Pons (tissue), 1 donor: ENCODE data around the gene FBRSL1.
"Not testable (repeated sequence)": the region's sequence is repeated elsewhere in the genome, so short reads cannot be mapped to it uniquely, and the experiment has no call there.

Experiments
- DNase-seq: peaks from one replicate; pipeline ENCODE4 v3.0.0-alpha.2; 2016; ENCODE audit warnings: low spot score

The FBRSL1 gene

DNA sequence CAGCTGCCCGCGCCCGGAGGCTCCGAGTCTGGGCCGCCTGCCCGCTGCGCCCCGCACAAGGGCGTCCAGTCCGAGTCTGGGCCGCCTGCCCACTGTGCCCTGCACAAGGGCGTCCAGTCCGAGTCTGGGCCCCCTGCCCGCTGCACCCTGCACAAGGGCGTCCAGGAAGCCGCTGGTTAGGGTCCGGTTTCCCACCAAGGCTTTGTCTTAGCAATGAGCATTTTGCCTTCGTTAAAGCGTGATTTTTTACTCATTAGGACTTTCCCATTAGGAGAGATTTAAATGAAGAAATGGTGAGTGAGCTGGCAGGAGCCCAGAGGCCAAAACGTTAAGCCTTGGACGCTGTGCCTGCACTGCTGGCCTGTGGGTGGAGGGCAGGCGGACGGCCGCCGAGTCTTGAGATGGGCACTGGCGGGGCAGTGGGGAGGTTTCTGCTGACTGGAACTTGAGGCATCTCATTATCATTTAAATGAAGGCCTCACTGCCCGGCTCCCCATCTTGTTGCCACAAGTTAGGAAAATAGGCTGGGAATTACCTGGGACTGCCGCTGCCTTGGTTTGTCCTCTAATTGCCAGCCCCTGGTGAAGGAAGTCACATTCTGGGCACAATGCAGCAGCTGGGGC lies 36.0 kb downstream of the FBRSL1 start:
- DNase-seq, result peak; percentile 92

DNA sequence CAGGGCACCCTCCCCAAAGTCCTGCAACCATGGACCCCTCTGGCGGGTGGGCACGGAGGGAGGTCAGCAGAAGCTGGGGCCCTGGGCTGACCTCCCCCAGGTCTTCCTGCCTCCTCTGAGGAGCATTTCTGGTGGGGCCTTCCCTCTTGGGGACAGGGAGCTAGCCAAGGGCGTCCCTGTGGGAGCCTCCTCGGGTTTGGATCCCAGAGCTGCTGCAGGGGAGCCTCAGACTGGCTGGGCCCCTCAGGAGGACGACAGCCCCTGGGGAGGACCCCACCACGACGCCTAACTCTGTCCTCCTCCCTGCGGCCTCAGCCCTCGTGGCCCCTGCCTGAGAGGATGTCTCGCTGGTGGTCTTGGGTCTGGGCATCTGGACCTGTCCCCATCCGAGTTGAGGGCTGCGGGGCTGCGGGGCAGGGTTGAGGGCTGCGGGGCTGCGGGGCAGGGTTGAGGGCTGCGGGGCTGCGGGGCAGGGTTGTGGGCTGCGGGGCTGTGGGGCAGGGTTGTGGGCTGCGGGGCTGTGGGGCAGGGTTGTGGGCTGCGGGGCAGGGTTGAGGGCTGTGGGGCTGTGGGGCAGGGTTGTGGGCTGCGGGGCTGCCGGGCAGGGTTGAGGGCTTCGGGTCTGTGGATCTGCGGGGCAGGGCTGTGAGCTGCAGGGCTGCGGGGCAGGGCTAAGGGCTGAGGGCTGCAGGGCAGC lies 37.4 kb downstream of the FBRSL1 start:
- no peak for DNase-seq

DNA sequence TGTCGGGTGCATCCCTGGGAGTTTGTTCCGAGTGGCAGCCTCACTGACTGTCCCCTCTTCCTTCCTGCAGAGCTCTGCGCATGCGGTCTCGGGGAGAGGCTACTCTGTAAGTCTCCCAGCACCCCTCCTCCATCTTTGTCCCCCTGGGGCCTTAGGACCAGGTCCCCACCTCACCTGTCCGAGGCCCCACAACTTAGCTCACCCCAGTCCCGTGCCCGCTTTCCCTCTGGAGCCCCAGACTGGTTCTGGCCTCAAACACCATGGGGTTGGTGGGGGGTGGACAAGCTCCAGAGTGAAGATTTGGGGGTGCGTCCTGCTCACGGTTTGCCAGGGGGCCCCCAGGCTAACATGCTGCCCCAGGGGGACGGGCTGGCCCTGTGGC lies 37.9 kb downstream of the FBRSL1 start:
- no peak for DNase-seq

DNA sequence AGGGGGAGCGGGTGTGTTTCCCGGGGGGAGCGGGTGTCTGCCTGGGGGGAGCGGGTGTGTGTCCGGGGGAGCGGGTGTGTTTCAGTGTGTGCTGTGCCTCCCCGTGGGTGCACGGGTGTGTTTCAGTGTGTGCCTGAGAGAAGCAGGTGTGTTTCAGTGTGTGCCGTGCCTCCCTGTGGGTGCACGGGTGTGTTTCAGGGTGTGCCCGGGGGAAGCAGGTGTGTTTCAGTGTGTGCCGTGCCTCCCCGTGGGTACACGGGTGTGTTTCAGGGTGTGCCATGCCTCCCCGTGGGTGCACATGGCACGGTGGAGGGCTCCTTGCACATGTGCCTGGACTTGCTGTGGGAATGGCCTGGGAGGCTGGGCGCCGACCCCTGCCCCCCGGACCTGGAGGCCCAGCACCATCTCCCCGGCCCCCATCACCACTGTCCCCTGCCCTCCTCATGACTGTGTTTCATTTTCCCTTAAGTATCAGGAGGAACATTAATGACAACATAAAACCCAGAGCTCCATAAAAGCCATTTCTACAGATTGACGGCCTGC lies 38.7 kb downstream of the FBRSL1 start:
- no peak for DNase-seq

DNA sequence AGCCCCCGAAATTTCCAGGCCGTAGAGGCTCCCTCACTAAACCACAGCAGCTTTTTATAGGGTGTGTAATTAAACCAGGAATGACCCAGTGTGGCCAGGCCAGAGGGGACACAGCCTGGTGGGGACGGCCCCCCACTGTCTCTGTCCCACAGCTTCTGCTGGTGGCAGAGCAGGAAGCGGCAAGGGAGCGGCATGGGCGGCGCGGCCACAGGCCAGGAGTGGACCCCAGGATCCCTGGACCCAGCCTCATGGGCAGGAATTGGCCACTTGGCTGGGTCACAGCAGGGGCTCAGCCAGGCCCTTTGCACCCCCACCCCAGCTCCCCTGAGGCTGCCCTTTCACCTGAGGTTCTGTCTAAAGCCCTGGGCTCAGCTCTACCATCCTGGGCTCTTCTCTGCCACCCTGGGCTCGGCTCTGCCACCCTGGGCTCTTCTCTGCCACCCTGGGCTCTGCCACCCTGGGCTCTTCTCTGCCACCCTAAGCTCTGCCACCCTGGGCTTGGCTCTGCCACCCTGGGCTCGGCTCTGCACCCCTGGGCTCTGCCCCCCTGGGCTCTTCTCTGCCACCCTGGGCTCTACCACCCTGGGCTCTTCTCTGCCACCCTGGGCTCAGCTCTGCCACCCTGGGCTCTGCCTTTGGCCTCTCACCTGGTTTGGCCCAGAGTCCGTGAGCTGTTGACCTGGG lies 39.3 kb downstream of the FBRSL1 start:
- DNase-seq, result no peak

DNA sequence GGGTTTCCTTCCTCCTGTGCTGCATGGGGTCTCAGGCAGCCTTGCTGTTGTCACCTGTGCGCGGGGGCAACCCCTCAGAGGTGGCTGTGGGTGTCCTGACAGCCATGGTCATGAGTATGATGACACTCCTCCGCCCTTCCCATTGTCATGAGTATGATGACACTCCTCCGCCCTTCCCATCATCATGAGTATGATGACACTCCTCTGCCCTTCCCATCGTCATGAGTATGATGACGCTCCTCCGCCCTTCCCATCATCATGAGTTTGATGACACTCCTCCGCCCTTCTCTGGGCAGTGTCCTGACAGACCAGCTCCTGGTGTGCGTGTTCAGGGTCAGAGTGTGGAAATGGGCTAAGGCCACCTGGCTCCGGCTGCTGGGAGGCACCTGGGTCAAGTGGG lies 40.0 kb downstream of the FBRSL1 start:
- no peak for DNase-seq

DNA sequence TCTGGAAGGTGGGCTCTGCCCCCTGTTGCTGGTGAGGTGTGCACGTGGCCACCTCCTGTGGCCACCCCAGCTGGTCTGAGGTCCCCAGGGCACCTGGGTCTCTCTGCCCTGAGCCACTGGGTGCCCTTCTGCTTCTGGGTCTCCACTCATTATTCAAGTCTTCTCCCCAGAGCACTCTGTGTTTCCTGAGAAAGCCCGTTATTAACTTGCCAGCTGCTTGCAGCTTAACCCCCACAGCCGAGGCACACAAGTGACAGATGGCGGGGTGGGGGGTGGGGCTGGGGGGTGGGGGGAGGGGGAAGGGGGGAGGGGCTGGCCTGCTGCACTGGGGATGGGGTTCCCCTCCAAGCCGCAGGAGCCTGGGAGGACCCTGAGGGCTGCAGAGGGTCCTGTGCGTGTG lies 40.5 kb downstream of the FBRSL1 start:
- no peak for DNase-seq

DNA sequence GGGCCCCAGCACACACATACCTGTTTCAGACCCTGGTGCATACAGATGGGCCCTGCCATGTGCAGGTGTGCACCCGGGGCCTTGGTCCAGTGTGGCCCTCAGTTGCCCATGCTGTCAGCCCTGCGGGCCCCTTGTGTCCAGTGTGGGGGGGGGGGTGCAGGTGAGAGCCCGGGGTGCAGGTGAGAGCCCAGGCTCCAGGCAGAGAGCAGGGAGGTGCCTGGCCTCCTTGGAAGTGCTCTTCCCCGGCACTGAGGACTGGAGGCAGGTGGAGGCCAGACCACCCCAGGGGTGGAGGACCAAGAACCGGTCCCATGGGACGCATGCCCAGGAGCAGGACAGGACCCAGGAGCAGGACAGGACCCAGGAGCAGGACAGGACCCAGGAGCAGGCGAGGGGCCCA lies 40.9 kb downstream of the FBRSL1 start:
- DNase-seq, result no peak

DNA sequence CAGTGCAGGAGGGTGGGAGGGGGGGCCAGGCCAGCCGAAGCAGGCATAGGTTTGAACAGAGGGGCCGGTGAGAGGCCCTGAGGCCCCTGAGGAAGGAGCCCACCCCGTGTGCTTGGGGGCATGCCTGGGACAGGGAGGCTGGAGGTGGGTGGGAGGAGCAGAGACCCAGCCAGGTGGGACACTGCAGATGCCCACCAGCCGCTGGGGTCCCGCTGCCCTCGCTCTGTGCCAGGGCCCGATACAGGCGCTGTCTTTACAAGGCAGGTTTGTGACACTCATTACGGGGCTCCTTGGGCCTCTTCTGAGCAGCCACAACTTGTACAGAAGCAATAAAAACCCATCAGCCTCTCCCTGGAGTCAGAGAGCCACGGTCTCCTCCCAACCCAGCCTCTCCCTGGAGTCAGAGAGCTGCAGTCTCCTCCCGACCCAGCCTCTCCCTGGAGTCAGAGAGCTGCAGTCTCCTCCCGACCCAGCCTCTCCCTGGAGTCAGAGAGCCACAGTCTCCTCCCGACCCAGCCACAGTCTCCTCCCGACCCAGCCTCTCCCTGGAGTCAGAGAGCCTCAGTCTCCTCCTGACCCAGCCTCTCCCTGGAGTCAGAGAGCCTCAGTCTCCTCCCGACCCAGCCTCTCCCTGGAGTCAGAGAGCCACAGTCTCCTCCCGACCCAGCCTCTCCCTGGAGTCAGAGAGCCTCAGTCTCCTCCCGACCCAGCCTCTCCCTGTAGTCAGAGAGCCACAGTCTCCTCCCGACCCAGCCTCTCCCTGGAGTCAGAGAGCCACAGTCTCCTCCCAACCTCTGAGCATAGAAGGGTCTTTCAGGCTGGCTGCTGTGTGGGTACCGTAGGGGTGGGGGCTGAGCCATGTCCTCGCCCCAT lies 43.0 kb downstream of the FBRSL1 start:
- not testable (repeated sequence) for DNase-seq

DNA sequence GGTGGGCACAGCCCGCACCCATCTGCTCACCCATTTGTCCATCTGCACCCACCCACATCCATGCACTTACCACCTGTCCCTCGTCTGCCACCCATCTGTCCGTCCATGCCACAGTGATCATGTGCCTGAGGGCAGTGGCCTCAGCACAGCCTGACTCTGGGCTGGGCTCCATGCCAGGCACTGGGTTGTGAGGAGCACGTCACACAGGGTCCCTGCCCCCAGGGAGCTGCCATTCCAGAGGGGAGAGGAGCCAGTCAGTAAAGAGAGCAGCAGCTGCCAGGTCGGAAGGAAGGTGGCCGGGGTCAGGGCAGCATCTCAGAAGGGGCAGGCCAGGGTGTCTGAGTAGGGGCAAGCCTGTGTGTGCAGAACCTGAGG lies 43.6 kb downstream of the FBRSL1 start:
- DNase-seq, result no peak

DNA sequence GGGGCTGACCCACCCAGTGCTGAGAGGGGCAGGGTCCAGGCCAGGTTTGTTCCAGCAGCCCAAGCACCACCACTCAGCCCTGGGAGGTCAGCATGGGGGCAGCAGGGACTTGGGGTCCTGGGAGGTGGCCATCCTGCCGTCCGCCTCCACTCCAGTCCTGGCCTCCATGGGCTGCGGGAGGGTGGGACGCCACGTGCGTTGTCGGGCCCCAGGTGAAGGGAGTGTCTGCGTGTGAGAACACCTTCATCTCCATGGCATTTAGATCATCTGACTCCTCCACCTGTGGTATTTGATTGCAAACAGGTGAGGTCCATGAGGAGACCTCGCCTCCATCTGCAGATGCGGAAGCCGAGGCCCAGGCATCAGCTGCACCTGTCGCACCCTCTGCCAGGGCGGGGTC lies 44.1 kb downstream of the FBRSL1 start:
- DNase-seq, result no peak

DNA sequence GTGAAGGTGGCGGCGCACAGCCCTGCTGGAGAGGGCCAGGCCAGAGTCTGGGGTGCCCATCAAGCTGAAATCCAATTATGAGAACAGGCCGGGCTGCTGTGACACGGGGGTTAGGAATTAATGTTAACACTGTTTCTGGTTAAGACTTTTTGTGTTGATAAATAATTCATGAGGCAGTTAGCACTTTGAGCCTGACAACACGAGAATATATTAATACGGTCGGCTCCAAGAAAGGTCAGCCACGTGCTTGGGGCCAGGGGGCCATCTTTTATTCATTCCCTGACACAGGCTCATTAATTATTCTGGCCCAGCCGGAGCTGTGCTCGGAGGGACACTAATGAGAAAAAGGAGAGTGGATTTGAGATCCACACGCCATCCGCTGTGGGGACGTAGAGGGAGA lies 45.1 kb downstream of the FBRSL1 start:
- DNase-seq, result no peak

DNA sequence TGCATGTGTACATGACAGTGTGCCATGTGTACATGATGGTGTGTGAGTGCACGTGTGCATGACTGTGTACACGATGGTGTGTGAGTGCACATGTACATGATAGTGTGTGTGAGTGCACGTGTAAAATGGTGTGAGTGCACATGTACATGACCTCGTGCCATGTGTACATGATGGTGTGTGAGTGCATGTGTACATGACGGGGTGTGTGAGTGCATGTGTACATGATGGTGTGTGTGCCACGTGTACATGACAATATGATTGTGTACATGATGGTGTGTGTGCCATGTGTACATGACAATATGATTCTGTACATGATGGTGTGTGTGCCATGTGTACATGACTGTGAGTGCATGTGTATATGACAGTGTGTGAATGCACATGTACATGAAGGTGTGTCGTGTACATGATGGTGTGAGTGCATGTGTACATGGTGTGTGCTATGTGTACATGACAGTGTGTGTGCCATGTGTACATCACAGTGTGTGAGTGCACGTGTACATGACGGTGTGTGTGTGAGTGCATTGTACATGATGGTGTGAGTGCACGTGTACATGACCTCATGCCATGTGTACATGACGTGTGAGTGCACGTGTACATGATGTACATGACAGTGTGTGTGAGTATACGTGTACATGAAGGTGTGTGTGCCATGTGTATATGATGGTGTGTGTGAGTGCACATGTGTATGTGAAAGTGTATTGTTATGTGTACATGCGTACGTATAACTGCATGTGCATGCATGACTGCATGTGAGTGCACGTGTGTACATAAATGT lies 46.3 kb downstream of the FBRSL1 start:
- no peak for DNase-seq

DNA sequence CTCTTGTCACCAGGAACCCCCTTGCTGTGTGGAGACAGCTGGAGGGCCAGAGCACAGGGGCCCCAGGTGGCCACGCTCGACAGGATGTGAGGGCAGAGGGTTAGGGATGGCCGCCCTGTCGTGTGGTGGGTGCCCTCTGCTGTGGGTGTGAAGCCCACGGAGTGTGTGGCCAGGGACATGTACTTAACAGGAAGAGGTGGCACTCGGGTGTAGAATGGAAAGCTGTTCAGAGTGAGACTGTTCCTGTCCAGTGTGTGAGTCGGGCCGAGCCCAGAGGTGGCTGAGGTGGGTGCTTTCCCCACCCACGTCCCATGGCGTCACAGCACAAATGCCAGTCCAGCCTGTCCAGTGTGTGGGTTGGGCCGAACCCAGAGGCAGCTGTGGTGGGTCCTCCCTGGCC lies 47.1 kb downstream of the FBRSL1 start:
- DNase-seq, result no peak

DNA sequence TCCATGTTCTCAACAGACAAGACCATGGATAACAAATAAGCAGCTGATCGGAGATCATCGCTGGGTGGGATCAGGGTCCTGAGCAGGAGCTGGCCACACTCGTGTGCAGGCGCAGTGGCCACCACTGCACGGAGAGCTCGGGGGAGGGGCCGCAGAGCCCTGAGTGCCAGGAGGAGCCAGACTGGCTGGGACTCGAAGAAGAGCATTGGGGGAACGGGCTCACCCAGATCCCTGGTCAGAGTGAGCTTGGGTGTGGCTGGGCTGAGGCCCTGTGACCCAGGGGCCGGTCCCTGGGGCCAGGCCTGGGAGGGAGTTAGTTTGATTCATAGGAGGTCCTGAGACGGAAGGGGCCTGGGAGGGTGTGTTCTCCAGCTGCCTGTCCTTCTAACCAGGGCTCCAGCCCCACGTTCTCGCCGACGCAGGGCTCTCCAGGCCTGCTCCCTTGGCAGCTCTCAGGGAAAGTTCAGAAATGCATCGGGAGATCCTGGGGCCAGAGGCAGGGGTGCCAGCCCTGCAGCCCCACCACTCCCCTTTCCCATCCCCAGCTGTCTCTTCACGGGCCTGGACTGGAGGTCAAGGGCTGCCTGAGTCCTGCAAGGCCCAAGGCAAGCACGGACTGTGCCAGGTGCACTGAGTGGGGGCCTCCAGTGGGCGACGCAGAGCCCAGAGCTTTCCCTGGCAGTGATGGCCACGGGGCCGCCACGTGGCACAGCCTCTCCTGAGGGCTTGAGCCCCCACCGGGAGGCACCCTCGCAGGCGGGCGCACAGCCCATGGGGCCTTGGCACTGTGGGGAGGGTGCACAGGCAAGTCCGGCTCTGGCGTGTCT lies 48.1 kb downstream of the FBRSL1 start:
- no peak for DNase-seq

DNA sequence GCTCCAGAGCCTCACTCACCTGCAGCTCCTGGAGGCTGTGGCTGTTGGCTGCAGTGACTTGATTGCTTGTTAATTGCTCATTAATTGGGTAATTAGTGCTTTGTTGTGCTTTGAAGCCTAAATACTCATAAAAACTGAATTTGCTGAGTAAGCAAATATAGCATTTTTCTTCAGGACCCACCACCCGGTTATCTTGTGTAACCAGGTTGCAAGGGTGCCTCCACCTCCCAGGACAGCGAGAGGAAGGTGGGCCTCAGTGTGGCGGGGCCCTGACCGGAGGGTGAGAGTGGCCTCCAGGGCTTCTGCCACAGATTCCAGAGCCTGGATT lies 48.7 kb downstream of the FBRSL1 start:
- DNase-seq, result no peak

DNA sequence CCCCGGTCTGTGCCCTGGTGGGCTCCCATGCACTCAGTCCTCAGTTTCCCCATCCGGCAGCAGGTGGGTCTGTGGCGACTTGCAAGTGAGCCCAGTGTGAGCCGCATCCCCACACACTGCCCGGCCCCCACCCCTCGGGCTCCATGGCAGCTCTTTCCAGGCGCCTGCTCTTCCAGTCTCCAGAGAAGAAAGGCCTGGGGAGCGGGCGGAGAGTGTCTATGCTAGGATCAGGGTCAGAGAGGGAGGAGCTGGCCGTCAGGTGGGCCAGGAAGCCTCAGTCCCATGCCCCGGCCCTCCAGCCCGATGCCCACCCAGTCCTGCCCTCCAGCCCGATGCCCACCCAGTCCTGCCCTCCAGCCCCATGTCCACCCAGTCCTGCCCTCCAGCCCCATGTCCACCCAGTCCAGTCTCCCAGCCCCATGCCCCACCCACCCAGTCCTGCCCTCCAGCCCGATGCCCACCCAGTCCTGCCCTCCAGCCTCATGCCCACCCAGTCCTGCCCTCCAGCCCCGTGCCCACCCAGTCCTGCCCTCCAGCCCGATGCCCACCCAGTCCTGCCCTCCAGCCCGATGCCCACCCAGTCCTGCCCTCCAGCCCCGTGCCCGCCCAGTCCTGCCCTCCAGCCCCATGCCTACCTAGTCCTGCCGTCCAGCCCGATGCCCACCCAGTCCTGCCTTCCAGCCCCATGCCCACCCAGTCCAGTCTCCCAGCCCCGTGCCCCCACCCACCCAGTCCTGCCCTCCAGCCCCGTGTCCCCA lies 49.2 kb downstream of the FBRSL1 start:
- DNase-seq, result no peak

DNA sequence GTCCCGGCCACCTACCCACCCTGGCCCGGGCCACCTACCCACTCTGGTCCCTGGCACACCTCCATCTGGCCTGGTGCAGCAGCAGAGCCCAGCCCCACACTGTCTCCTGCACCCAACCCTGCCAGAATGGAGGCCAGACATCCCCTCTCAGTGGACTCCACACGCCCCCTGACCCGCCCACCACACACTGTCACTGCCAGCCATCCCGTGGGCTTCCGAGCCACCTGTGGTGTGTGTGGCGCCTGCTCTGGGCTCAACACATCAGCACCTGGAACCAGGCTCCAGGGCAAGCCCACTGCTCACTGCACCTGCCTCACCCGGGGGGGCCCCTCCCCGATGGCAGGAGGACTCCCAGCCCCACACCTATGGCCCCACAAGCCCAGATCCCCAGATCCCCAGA lies 50.5 kb downstream of the FBRSL1 start:
- no peak for DNase-seq

DNA sequence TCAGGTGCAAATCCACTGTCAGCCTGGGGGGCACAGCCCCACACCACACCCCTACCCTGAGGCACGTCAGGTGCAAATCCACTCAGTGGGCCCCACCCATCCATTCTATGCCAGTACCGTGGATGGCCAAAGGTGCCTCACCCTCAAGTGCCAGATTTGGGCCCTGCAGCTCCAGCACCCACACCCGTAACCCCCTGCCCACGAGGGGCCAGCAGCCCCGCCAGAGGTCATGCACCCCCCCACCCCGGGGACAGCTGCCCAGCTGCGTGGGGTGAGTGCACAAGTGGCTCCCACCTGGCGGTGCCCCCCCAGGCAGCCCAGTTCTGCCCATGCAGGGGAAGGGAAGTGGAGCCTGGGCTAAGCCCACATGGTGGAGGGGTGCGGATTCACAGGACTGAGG lies 51.2 kb downstream of the FBRSL1 start:
- DNase-seq, result no peak

DNA sequence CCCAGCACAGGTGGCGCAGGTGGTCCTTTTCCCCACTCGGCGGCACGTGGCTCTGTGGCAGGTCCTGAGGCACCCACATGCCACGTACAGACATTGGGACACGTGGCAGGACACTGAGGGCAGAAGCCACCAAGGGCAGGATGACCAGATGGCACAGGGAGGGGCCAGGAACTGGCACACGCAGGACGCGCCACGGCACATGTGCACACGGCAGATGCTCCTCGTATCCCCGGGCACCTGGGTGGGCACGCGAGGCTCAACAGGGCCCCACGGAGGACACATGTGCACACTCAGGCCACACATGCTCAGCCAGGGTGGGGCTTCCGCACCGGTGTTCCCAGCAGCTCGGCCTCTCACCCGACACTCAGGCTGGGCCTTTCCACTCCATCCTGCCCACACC lies 52.0 kb downstream of the FBRSL1 start:
- no peak for DNase-seq
